H9 (cell line): ENCODE results near the gene WHRN. TPM values are rescaled to one million over a fixed set of nuclear protein-coding genes. Genes with fewer than 3 reads are reported as not detected.

Source experiments
- DNase-seq: peaks from one replicate; pipeline ENCODE4 v3.0.0-alpha.2; 2017
- H2AFZ ChIP-seq: one replicate; pipeline ENCODE4 v1.6.1; 2013; ENCODE audit warnings: mild to moderate bottlenecking, low read length, control low read depth, moderate library complexity
- H2AK5ac ChIP-seq: 2 replicates; pipeline ENCODE4 v1.6.1; 2013; ENCODE audit warnings: low read length, control low read depth, mixed read lengths; ENCODE audit not compliant: insufficient read length
- H2BK120ac ChIP-seq: one replicate; pipeline ENCODE4 v1.6.1; 2013; ENCODE audit warnings: low read depth, mild to moderate bottlenecking, low read length, control low read depth, inconsistent platforms; ENCODE audit not compliant: poor library complexity, severe bottlenecking
- H2BK12ac ChIP-seq: 2 replicates; pipeline ENCODE4 v1.6.1; 2013; ENCODE audit warnings: low read length, control low read depth, mixed read lengths, low read depth; ENCODE audit not compliant: insufficient read length
- H2BK15ac ChIP-seq: 2 replicates; pipeline ENCODE4 v1.6.1; 2013; ENCODE audit warnings: low read depth, low read length, control low read depth
- H2BK20ac ChIP-seq: one replicate; pipeline ENCODE4 v1.6.1; 2013; ENCODE audit warnings: low read depth, mild to moderate bottlenecking, low read length, control low read depth, inconsistent platforms; ENCODE audit not compliant: poor library complexity, severe bottlenecking
- H2BK5ac ChIP-seq: 2 replicates; pipeline ENCODE4 v1.6.1; 2013; ENCODE audit warnings: low read length, control low read depth, mixed read lengths; ENCODE audit not compliant: insufficient read length
- H3K14ac ChIP-seq: 2 replicates; pipeline ENCODE4 v1.6.1; 2013; ENCODE audit warnings: low read length, control low read depth; ENCODE audit not compliant: insufficient read depth
- H3K18ac ChIP-seq: 2 replicates; pipeline ENCODE4 v1.6.1; 2013; ENCODE audit warnings: low read depth, mild to moderate bottlenecking, mixed read lengths, low read length, control low read depth; ENCODE audit not compliant: insufficient read length
- H3K23ac ChIP-seq: 2 replicates; pipeline ENCODE4 v1.6.1; 2013; ENCODE audit warnings: low read length, control low read depth, mixed read lengths, low read depth; ENCODE audit not compliant: insufficient read length
- H3K23me2 ChIP-seq: 2 replicates; pipeline ENCODE4 v1.6.1; 2013; ENCODE audit warnings: low read depth, mild to moderate bottlenecking, mixed read lengths, low read length, control low read depth; ENCODE audit not compliant: insufficient read length, poor library complexity, severe bottlenecking
- H3K27ac ChIP-seq: 2 replicates; pipeline ENCODE4 v1.5.1; 2013; ENCODE audit warnings: low read length, control low read depth, mixed read lengths, low read depth; ENCODE audit not compliant: insufficient read length
- H3K27me3 ChIP-seq: 2 replicates; pipeline ENCODE4 v1.6.1; 2013; ENCODE audit warnings: low read length, control low read depth, inconsistent platforms; ENCODE audit not compliant: insufficient read depth
- H3K4ac ChIP-seq: 2 replicates; pipeline ENCODE4 v1.6.1; 2013; ENCODE audit warnings: low read depth, mild to moderate bottlenecking, control low read depth, inconsistent platforms, low read length, moderate library complexity
- H3K4me1 ChIP-seq: 2 replicates; pipeline ENCODE4 v1.6.1; 2013; ENCODE audit warnings: low read length, control low read depth, inconsistent platforms; ENCODE audit not compliant: insufficient read depth
- H3K4me2 ChIP-seq: 2 replicates; pipeline ENCODE4 v1.6.1; 2013; ENCODE audit warnings: low read length, control low read depth, mixed read lengths; ENCODE audit not compliant: insufficient read length, insufficient read depth
- H3K56ac ChIP-seq: 2 replicates; pipeline ENCODE4 v1.6.1; 2013; ENCODE audit warnings: low read depth, mild to moderate bottlenecking, mixed read lengths, low read length, control low read depth; ENCODE audit not compliant: insufficient read length
- H3K79me1 ChIP-seq: 2 replicates; pipeline ENCODE4 v1.6.1; 2013; ENCODE audit warnings: low read depth, mild to moderate bottlenecking, moderate library complexity, low read length, control low read depth, inconsistent platforms; ENCODE audit not compliant: insufficient read depth, poor library complexity, severe bottlenecking
- H3K79me2 ChIP-seq: 2 replicates; pipeline ENCODE4 v1.6.1; 2013; ENCODE audit warnings: low read length, control low read depth, inconsistent platforms; ENCODE audit not compliant: insufficient read depth
- H3K9ac ChIP-seq: 2 replicates; pipeline ENCODE4 v1.6.1; 2013; ENCODE audit warnings: low read length, control low read depth, mixed read lengths; ENCODE audit not compliant: insufficient read length; ENCODE audit errors: extremely low read depth
- H3K9me3 ChIP-seq: one replicate; pipeline ENCODE4 v1.6.1; 2013; ENCODE audit warnings: low read depth, low read length, inconsistent platforms; ENCODE audit not compliant: control insufficient read depth
- H3T11ph ChIP-seq: one replicate; pipeline ENCODE4 v1.6.1; 2013; ENCODE audit warnings: mild to moderate bottlenecking, low read length, control low read depth, inconsistent platforms
- H4K20me1 ChIP-seq: one replicate; pipeline ENCODE4 v1.6.1; 2013; ENCODE audit not compliant: control insufficient read depth, insufficient read length, insufficient read depth
- H4K5ac ChIP-seq: 2 replicates; pipeline ENCODE4 v1.6.1; 2013; ENCODE audit warnings: low read depth, mild to moderate bottlenecking, mixed read lengths, low read length, control low read depth; ENCODE audit not compliant: insufficient read length
- H4K8ac ChIP-seq: replicated peaks from 2 replicates; pipeline ENCODE4 v1.6.1; 2013; ENCODE audit warnings: low read length, control low read depth, mixed read lengths, low read depth; ENCODE audit not compliant: insufficient read length
- H4K91ac ChIP-seq: 2 replicates; pipeline ENCODE4 v1.6.1; 2013; ENCODE audit warnings: low read depth, mild to moderate bottlenecking, moderate library complexity, mixed read lengths, low read length, control low read depth; ENCODE audit not compliant: insufficient read length
- H3K27ac Mint-ChIP-seq, 3 experiments: 2 replicates in 2 of 3; 3 replicates in 1 of 3; pipeline ENCODE4 v1.8.0; 2020 to 2021; ENCODE audit warnings: mixed read lengths in 3 of 3, mild to moderate bottlenecking in 1 of 3, moderate library complexity in 1 of 3
- H3K27me3 Mint-ChIP-seq: 2 replicates; pipeline ENCODE4 v1.8.0; 2021; ENCODE audit warnings: low read depth, mild to moderate bottlenecking, moderate library complexity, mixed read lengths
- H3K36me3 Mint-ChIP-seq, 3 experiments: 2 replicates in 2 of 3; 3 replicates in 1 of 3; pipeline ENCODE4 v1.8.0; 2020 to 2021; ENCODE audit warnings: low read depth in 3 of 3, mixed read lengths in 3 of 3; ENCODE audit not compliant: insufficient read depth in 1 of 3
- H3K4me1 Mint-ChIP-seq, 2 experiments: 2 replicates each; pipeline ENCODE4 v1.8.0; 2020; ENCODE audit warnings: mixed read lengths in 2 of 2
- H3K4me3 Mint-ChIP-seq, 2 experiments: 2 replicates in 1 of 2; 3 replicates in 1 of 2; pipeline ENCODE4 v1.8.0; 2020 to 2021; ENCODE audit warnings: mild to moderate bottlenecking in 2 of 2, mixed read lengths in 2 of 2, moderate library complexity in 1 of 2
- H3K9me3 Mint-ChIP-seq, 2 experiments: 2 replicates in 1 of 2; 3 replicates in 1 of 2; pipeline ENCODE4 v1.8.0; 2020; ENCODE audit warnings: mild to moderate bottlenecking in 2 of 2, mixed read lengths in 2 of 2, moderate library complexity in 1 of 2
- WGBS: extraction: QIAGEN DNeasy Blood & Tissue Kit; methylation state at CpG from one replicate; pipeline ENCODE4 v1.1.7; 2013; ENCODE audit warnings: missing lambda C conversion rate, low lambda C conversion rate, mixed read lengths; ENCODE audit not compliant: insufficient read length; ENCODE audit errors: extremely low coverage; 5-methylcytosine and 5-hydroxymethylcytosine counted together
- total RNA-seq: library from RNA; stranded (reverse); gene quantifications from 2 replicates; pipeline ENCODE4 v1.2.1, GENCODE V29; 2021
- TF ChIP-seq, protein P1 (sequence below): fragments of 200-600 bp; sonication (generic); conservative IDR thresholded peaks from 3 replicates; pipeline ENCODE4 v1.8.0; 2021; ENCODE audit warnings: antibody characterized with exemption, mild to moderate bottlenecking

Gene WHRN
- total RNA-seq, 1 experiment from 2014 or later = 2.2 TPM

DNA sequence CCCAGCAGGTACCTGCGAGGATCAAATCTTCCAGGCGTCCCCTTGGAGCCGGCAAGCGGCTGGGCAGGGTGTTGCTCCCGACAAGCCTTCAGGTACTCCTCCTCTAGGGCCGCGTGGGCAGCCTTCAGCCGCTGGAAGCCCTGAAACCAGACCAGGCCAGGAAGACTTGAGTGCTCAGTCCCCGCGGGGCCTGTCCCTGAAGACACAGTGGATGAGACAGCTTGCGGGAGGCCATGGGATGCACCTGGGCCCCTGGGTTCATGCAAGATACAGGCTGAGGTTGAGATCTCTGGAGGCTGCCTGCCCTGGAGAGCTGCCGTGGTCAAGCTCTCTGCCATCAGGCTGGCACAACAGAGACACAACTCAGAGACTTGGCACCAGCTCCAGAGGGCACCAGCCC, 142.9 kb downstream of the WHRN start:
- Histone ChIP-seq H3K18ac (no peak overlapping the region), H3K9me3 (no peaks in the 10 kb centered on the region), H3K27ac (no peak overlapping the region), H2AFZ (no peak overlapping the region), H4K91ac (no peak overlapping the region), H3K27me3 (no peaks in the 10 kb centered on the region), H4K5ac (no peak overlapping the region), H3K9ac (no peak overlapping the region), H4K20me1 (no peaks in the 10 kb centered on the region), H2BK15ac (no peak overlapping the region), H3K79me2 (no peaks in the 10 kb centered on the region), H2BK20ac (no peak overlapping the region), H3K56ac (no peak overlapping the region), H3K23me2 (no peaks in the 10 kb centered on the region), H3K23ac (no peak overlapping the region), H4K8ac (no peak overlapping the region), H3K4me2 (no peak overlapping the region), H3K14ac (no peak overlapping the region), H2BK12ac (no peak overlapping the region), H2BK5ac (no peak overlapping the region), H2AK5ac (no peak overlapping the region), H2BK120ac (no peak overlapping the region), H3K4ac (no peak overlapping the region), H3K79me1 (no peaks in the 10 kb centered on the region), H3T11ph (no peak overlapping the region), H3K4me1 (no peaks in the 10 kb centered on the region)
- Mint-ChIP-seq H3K36me3 (peaks cover 48 to 65% (median 64%) of the 10 kb centered on the region in 3 experiments), H3K27ac (peak overlapping the region in 1 of 3 experiments; percentile 28; a peak in 1 of 7 replicates), H3K4me3 (no peak overlapping the region; a peak in 1 of 5 replicates), H3K27me3 (no peaks in the 10 kb centered on the region), H3K4me1 (no peaks in the 10 kb centered on the region; a peak in 1 of 4 replicates), H3K9me3 (no peaks in the 10 kb centered on the region)
- no peak for DNase-seq
- WGBS = no CpG with 5 or more reads among the region's 12 CpGs
- TF ChIP-seq, protein P1, sequence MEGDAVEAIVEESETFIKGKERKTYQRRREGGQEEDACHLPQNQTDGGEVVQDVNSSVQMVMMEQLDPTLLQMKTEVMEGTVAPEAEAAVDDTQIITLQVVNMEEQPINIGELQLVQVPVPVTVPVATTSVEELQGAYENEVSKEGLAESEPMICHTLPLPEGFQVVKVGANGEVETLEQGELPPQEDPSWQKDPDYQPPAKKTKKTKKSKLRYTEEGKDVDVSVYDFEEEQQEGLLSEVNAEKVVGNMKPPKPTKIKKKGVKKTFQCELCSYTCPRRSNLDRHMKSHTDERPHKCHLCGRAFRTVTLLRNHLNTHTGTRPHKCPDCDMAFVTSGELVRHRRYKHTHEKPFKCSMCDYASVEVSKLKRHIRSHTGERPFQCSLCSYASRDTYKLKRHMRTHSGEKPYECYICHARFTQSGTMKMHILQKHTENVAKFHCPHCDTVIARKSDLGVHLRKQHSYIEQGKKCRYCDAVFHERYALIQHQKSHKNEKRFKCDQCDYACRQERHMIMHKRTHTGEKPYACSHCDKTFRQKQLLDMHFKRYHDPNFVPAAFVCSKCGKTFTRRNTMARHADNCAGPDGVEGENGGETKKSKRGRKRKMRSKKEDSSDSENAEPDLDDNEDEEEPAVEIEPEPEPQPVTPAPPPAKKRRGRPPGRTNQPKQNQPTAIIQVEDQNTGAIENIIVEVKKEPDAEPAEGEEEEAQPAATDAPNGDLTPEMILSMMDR = no peak
